A549 (cell line): ENCODE data around the gene ARID5B. TPM values are rescaled to one million over a fixed set of nuclear protein-coding genes. Genes with fewer than 3 reads are reported as not detected.
A peak's percentile ranks its signal among the peaks of the same experiment; 100 is the strongest.

ENCODE experiments used
- ATAC-seq, 2 experiments: fragments of 200-7000 bp in 1 of 2; fragments of >200 bp in 1 of 2; cut with Nextera tagmentation in 1 of 2; cut with Tn5 transposase in 1 of 2; 3 replicates each; pipeline versions ENCODE4 v1.8.0 to v1.9.1; 2018 to 2020; ENCODE audit warnings: mild to moderate bottlenecking in 1 of 2, moderate library complexity in 1 of 2
- CTCF ChIA-PET: fragments of 300-600 bp; sonication (Branson Sonifier 250); formaldehyde crosslinking; extraction: SDS; loops from one replicate; lab custom pipeline; 2021; ENCODE audit warnings: antibody characterized with exemption, inconsistent platforms; lab: Yijun Ruan, JAX
- POLR2A ChIA-PET: fragments of 350-600 bp; formaldehyde crosslinking; extraction: SDS; loops from one replicate; lab custom pipeline; 2021; ENCODE audit warnings: antibody characterized with exemption, inconsistent platforms; lab: Yijun Ruan, JAX
- DNase-seq, 2 experiments: peaks; one replicate each; pipeline versions ENCODE4 v3.0.0 to v3.0.0-alpha.2; 2011 to 2016; ENCODE audit warnings: low read depth in 1 of 2, low spot score in 1 of 2
- FAIRE-seq: peaks from 2 replicates; lab custom pipeline; 2011; peaks lifted over from hg19 to GRCh38; lab: Jason Lieb, UNC
- H3K27ac ChIP-seq, 2 experiments: fragments of >200 bp; sonication (Bioruptor Twin); formaldehyde crosslinking; 3 replicates each; pipeline ENCODE4 v1.5.1; 2016 to 2017
- H3K4me1 ChIP-seq: fragments of >200 bp; sonication (Bioruptor Twin); formaldehyde crosslinking; 3 replicates; pipeline ENCODE4 v1.6.1; 2016
- H3K4me2 ChIP-seq: fragments of >200 bp; sonication (Bioruptor Twin); formaldehyde crosslinking; 3 replicates; pipeline ENCODE4 v1.6.1; 2016
- H3K4me3 ChIP-seq: fragments of >200 bp; sonication (Bioruptor Twin); formaldehyde crosslinking; 3 replicates; pipeline ENCODE4 v1.5.1; 2016
- H3K9me3 ChIP-seq: fragments of >200 bp; sonication (Bioruptor Twin); formaldehyde crosslinking; 3 replicates; pipeline ENCODE4 v1.6.1; 2016
- BHLHE40 ChIP-seq: IDR thresholded peaks from 2 replicates; pipeline ENCODE4 v1.6.1; 2012; ENCODE audit warnings: low read depth, low read length, inconsistent platforms
- CBX2 ChIP-seq: fragments of 200-600 bp; sonication (generic); IDR thresholded peaks from 2 replicates; pipeline ENCODE4 v1.6.1; 2016; ENCODE audit warnings: low read depth, mild to moderate bottlenecking, borderline replicate concordance
- CBX8 ChIP-seq: fragments of 200-600 bp; sonication (generic); IDR thresholded peaks from 2 replicates; pipeline ENCODE4 v1.6.1; 2016
- CHD4 ChIP-seq: fragments of 200-600 bp; sonication (generic); IDR thresholded peaks from 2 replicates; pipeline ENCODE4 v1.6.1; 2016; ENCODE audit warnings: antibody characterized with exemption, mild to moderate bottlenecking, borderline replicate concordance
- EP300 ChIP-seq, 2 experiments: fragments of >200 bp; sonication (Bioruptor Twin); formaldehyde crosslinking; IDR thresholded peaks; 2 replicates in 1 of 2; 3 replicates in 1 of 2; pipeline ENCODE4 v1.6.1; 2016 to 2017
- FOXS1 ChIP-seq: fragments of 250-450 bp; sonication (Bioruptor Pico); IDR thresholded peaks from 2 replicates; pipeline ENCODE4 v1.5.0; 2020; ENCODE audit warnings: mild to moderate bottlenecking, moderate library complexity
- HOXA7 ChIP-seq: fragments of 250-450 bp; sonication (Bioruptor Pico); IDR thresholded peaks from 2 replicates; pipeline ENCODE4 v1.5.0; 2020; ENCODE audit warnings: mild to moderate bottlenecking, moderate library complexity
- HOXB5 ChIP-seq: fragments of 250-450 bp; sonication (Bioruptor Pico); IDR thresholded peaks from 2 replicates; pipeline ENCODE4 v1.5.0; 2020; ENCODE audit warnings: mild to moderate bottlenecking, moderate library complexity
- JUN ChIP-seq, 2 experiments: fragments of >200 bp; sonication (Bioruptor Twin); formaldehyde crosslinking; IDR thresholded peaks; 2 replicates in 1 of 2; 3 replicates in 1 of 2; pipeline ENCODE4 v1.6.1; 2016 to 2017
- KDM1A ChIP-seq: fragments of 200-600 bp; sonication (generic); IDR thresholded peaks from 2 replicates; pipeline ENCODE4 v1.6.1; 2016; ENCODE audit warnings: low read depth, mild to moderate bottlenecking
- KDM5A ChIP-seq: fragments of 200-600 bp; sonication (generic); IDR thresholded peaks from 2 replicates; pipeline ENCODE4 v1.6.1; 2016; ENCODE audit warnings: antibody characterized with exemption, mild to moderate bottlenecking
- MAFK ChIP-seq: fragments of 450-650 bp; IDR thresholded peaks from 2 replicates; pipeline ENCODE4 v1.6.1; 2014; ENCODE audit not compliant: partially characterized antibody
- MYC ChIP-seq: IDR thresholded peaks from 2 replicates; pipeline ENCODE4 v1.6.1; 2012; ENCODE audit warnings: mild to moderate bottlenecking, inconsistent platforms, low read length, improper control_type of control experiment, borderline replicate concordance
- POLR2AphosphoS2 ChIP-seq: conservative IDR thresholded peaks from 2 replicates; pipeline ENCODE4 v1.6.1; 2012; ENCODE audit warnings: low read length, improper control_type of control experiment, inconsistent platforms
- RAD21 ChIP-seq, 2 experiments: fragments of >200 bp in 1 of 2; sonication (Bioruptor Twin) in 1 of 2; formaldehyde crosslinking in 1 of 2; IDR thresholded peaks in 1 of 2; conservative IDR thresholded peaks in 1 of 2; 2 replicates in 1 of 2; 3 replicates in 1 of 2; pipeline ENCODE4 v1.6.1; 2012 to 2018; ENCODE audit warnings: inconsistent platforms in 1 of 2
- RFX5 ChIP-seq: fragments of 450-650 bp; IDR thresholded peaks from 2 replicates; pipeline ENCODE4 v1.7.1; 2014; ENCODE audit warnings: antibody characterized with exemption, mild to moderate bottlenecking, moderate library complexity
- RNF2 ChIP-seq: fragments of 200-600 bp; sonication (generic); IDR thresholded peaks from 2 replicates; pipeline ENCODE4 v1.6.1; 2016; ENCODE audit warnings: low read depth, mild to moderate bottlenecking, antibody characterized with exemption, moderate library complexity, borderline replicate concordance
- SREBF2 ChIP-seq: fragments of 450-650 bp; IDR thresholded peaks from 2 replicates; pipeline ENCODE4 v1.6.1; 2014; ENCODE audit warnings: mild to moderate bottlenecking, moderate library complexity
- TFCP2L1 ChIP-seq: fragments of 250-450 bp; sonication (Bioruptor Pico); IDR thresholded peaks from 2 replicates; pipeline ENCODE4 v1.5.0; 2021; ENCODE audit warnings: mild to moderate bottlenecking
- TP53 ChIP-seq: fragments of 250-450 bp; sonication (Bioruptor Pico); IDR thresholded peaks from 2 replicates; pipeline ENCODE4 v1.5.0; 2021; ENCODE audit warnings: mild to moderate bottlenecking, moderate library complexity
- ZFP36 ChIP-seq: fragments of 450-650 bp; IDR thresholded peaks from 2 replicates; pipeline ENCODE4 v1.6.1; 2014; ENCODE audit warnings: borderline replicate concordance; ENCODE audit not compliant: partially characterized antibody
- ZNF302 ChIP-seq: fragments of 250-450 bp; sonication (Bioruptor Pico); IDR thresholded peaks from 2 replicates; pipeline ENCODE4 v1.9.0; 2021; ENCODE audit warnings: inconsistent platforms, mild to moderate bottlenecking, moderate library complexity
- ZSCAN20 ChIP-seq: fragments of 250-450 bp; sonication (Bioruptor Pico); IDR thresholded peaks from 2 replicates; pipeline ENCODE4 v1.8.0; 2022; ENCODE audit warnings: mild to moderate bottlenecking, moderate library complexity
- WGBS: methylation state at CpG from one replicate; pipeline ENCODE4 v1.1.6; 2017; ENCODE audit errors: missing lambda C conversion rate; 5-methylcytosine and 5-hydroxymethylcytosine counted together
- polyA plus RNA-seq, 4 experiments: library from polyadenylated mRNA; depleted of rRNA in 3 of 4; stranded (reverse); fragments of >200 nt; fragmentation: RNase III in 1 of 4; extraction: RNeasy Plus Mini Kit Qiagen cat#74134 plus additional on column Dnase treatment in 1 of 4; gene quantifications; 2 replicates in 3 of 4; 3 replicates in 1 of 4; pipeline ENCODE4 v1.2.3, GENCODE V29; 2011 to 2017
- TF ChIP-seq, protein P1 (sequence below): fragments of >200 bp; sonication (Bioruptor Twin); formaldehyde crosslinking; IDR thresholded peaks from 3 replicates; pipeline ENCODE4 v1.5.1; 2016
- TF ChIP-seq, protein P2 (sequence below): fragments of >200 bp; sonication (Bioruptor Twin); formaldehyde crosslinking; IDR thresholded peaks from 3 replicates; pipeline ENCODE4 v1.6.1; 2016
- TF ChIP-seq, protein P3 (sequence below): IDR thresholded peaks from 2 replicates; pipeline ENCODE4 v1.6.1; 2012; ENCODE audit warnings: low read depth, borderline replicate concordance
- TF ChIP-seq, protein P4 (sequence below): IDR thresholded peaks from 2 replicates; pipeline ENCODE4 v1.6.1; 2012
- TF ChIP-seq, protein P5 (sequence below): fragments of >200 bp; sonication (Bioruptor Twin); formaldehyde crosslinking; IDR thresholded peaks from 2 replicates; pipeline ENCODE4 v1.6.1; 2016

Gene ARID5B
- polyA plus RNA-seq, 2 of the 4 experiments (the other 2 are of a cell fraction), result 0.75 to 1.6 TPM

DNA sequence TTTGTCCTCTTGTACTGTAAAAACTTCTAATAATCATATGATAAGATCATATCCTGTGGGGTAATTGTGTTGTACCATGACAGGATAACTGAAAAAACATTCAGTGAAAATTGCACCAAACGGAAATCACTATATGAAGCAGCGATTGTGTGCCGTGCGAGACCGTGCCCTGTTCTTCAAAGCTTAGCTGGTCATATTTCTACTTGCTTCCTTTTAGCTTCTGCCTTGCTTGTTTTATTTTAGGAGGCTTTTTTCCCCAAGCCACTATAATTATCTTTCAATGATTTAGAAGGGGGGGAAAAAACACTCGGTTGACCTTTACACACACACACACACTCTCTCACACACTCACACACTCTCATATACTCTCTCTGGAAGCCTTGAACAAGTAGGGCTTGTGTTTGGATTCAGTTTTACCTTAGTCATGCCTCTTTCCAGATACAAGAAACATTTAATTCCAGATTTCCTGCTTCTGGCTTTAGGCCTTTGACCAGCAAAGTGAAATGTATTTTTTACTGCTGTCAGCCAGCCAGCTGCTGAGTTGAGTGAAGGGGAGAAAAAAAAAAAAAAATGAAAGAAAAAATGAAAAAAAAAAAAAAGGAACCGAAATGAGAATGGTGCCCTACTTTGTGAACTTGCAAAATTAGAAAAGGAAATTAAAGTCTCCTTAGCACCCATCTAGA lies 181.4 kb downstream of the ARID5B start:
- ChIA-PET POLR2A (interaction anchor here (0.6 kb wide), 1 partner anchor 1140 kb away, joined by 3 read pairs; no protein-coding TSS in a partner anchor), CTCF (interaction anchor here (1.1 kb wide), 1 partner anchor 44 kb away, joined by 3 read pairs; no protein-coding TSS in a partner anchor)
- Histone ChIP-seq H3K27ac (peak overlapping the region; percentile 62 to 78), H3K4me1 (peaks cover 42% of the 10 kb centered on the region), H3K4me3 (no peak overlapping the region), H3K4me2 (peak overlapping the region; percentile 51), H3K9me3 (no peaks in the 10 kb centered on the region)
- ATAC-seq (peak in 1 of 2 experiments; percentile 55; a peak in 3 of 6 replicates), DNase-seq (peak in 1 of 2 experiments; percentile 29), FAIRE-seq (no peak)
- TF ChIP-seq HOXB5 (CRISPR knock-in tag) (no peak), FOXS1 (CRISPR knock-in tag) (no peak), ZNF302 (CRISPR knock-in tag) (no peak), MYC (no peak), RNF2 (no peak), BHLHE40 (no peak), RAD21 (conservative IDR thresholded peaks at IDR 0.05 in 1 of 2, IDR thresholded peaks at IDR 0.05 in 1 of 2) (no peak), KDM5A (no peak), HOXA7 (CRISPR knock-in tag) (no peak), TFCP2L1 (no peak), SREBF2 (no peak), EP300 (IDR thresholded peaks at IDR 0.05) (no peak), JUN (IDR thresholded peaks at IDR 0.05) (no peak), TP53 (no peak), RFX5 (no peak)
- TF ChIP-seq, protein P1, sequence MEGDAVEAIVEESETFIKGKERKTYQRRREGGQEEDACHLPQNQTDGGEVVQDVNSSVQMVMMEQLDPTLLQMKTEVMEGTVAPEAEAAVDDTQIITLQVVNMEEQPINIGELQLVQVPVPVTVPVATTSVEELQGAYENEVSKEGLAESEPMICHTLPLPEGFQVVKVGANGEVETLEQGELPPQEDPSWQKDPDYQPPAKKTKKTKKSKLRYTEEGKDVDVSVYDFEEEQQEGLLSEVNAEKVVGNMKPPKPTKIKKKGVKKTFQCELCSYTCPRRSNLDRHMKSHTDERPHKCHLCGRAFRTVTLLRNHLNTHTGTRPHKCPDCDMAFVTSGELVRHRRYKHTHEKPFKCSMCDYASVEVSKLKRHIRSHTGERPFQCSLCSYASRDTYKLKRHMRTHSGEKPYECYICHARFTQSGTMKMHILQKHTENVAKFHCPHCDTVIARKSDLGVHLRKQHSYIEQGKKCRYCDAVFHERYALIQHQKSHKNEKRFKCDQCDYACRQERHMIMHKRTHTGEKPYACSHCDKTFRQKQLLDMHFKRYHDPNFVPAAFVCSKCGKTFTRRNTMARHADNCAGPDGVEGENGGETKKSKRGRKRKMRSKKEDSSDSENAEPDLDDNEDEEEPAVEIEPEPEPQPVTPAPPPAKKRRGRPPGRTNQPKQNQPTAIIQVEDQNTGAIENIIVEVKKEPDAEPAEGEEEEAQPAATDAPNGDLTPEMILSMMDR, result no peak
- TF ChIP-seq, protein P2, sequence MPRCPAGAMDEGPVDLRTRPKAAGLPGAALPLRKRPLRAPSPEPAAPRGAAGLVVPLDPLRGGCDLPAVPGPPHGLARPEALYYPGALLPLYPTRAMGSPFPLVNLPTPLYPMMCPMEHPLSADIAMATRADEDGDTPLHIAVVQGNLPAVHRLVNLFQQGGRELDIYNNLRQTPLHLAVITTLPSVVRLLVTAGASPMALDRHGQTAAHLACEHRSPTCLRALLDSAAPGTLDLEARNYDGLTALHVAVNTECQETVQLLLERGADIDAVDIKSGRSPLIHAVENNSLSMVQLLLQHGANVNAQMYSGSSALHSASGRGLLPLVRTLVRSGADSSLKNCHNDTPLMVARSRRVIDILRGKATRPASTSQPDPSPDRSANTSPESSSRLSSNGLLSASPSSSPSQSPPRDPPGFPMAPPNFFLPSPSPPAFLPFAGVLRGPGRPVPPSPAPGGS, result no peak
- TF ChIP-seq, protein P3, sequence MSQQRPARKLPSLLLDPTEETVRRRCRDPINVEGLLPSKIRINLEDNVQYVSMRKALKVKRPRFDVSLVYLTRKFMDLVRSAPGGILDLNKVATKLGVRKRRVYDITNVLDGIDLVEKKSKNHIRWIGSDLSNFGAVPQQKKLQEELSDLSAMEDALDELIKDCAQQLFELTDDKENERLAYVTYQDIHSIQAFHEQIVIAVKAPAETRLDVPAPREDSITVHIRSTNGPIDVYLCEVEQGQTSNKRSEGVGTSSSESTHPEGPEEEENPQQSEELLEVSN, result no peak
- WGBS, result 84% methylated on average over 7 of the region's 7 CpGs

DNA sequence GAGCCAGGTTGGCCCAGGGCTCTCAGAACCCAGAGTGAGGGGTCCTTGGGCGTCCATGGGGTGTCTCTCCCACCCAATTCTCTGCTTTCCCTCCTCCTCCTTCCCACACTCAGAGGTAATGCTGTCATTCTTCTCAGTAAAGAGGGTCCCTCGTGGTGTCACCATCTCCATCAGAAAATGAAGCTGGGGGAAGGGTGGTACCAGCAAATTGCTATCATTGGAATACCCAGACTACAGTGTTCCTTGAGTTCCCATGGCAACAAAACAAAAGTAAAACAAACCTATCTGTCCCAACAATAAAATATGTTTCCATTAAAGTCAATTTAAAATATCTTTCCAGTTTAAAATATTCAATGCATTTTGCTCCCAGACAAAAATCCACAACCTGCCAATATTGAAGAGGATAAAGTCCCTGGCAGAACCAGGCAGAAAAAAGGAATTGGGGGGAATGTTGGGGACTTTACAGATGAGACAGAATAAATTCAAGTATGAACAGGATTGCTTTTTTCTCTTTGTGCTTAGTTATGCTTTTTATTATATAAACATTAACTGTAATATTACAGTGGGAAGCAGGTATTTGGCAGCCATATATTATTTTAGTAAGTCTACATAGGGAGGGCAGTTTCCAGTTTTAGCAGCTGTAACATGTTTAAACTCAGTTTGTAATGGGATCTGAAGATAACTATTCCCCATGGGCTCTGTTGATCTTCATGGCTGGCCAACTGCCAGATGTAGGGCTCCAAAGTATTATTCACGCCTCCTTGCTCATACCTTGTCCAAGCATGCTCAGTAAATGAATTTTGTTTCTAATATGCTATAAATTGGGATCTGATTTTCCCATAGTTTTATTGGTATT lies 182.1 kb downstream of the ARID5B start:
- Histone ChIP-seq H3K9me3 (no peaks in the 10 kb centered on the region), H3K4me2 (peak overlapping the region; percentile 51), H3K27ac (peak overlapping the region; percentile 62 to 78), H3K4me3 (no peak overlapping the region), H3K4me1 (peaks cover 39% of the 10 kb centered on the region)
- peak; percentile 30 to 60; a peak in 3 of 6 replicates for ATAC-seq
- no peak for FAIRE-seq
- CTCF ChIA-PET, result interaction anchor here (1.1 kb wide), 1 partner anchor 45 kb away, joined by 3 read pairs; no protein-coding TSS in a partner anchor
- peak in 1 of 2 experiments; percentile 23 for DNase-seq
- POLR2A ChIA-PET, result no interaction called here
- 54% methylated on average over 3 of the region's 3 CpGs for WGBS
- no peak for TF ChIP-seq MYC
- no peak for TF ChIP-seq POLR2AphosphoS2
- TF ChIP-seq, protein P4, sequence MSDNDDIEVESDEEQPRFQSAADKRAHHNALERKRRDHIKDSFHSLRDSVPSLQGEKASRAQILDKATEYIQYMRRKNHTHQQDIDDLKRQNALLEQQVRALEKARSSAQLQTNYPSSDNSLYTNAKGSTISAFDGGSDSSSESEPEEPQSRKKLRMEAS, result no peak
- TF ChIP-seq, protein P5, sequence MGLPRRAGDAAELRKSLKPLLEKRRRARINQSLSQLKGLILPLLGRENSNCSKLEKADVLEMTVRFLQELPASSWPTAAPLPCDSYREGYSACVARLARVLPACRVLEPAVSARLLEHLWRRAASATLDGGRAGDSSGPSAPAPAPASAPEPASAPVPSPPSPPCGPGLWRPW, result no peak
- no peak for TF ChIP-seq ZFP36
- no peak for TF ChIP-seq ZSCAN20 (CRISPR knock-in tag)
- TF ChIP-seq, protein P1, result no peak
- no peak for TF ChIP-seq FOXS1 (CRISPR knock-in tag)
- TF ChIP-seq CBX2, result no peak
- TF ChIP-seq CHD4, result no peak
- TF ChIP-seq KDM1A, result no peak
- TF ChIP-seq CBX8, result no peak
- TF ChIP-seq, protein P3, result no peak
- TF ChIP-seq BHLHE40, result no peak
- TF ChIP-seq MAFK, result no peak
